H1 (cell line): ENCODE results near the gene GMIP. TPM values are rescaled to one million over a fixed set of nuclear protein-coding genes. Genes with fewer than 3 reads are reported as not detected.
"Not testable (repeated sequence)": the region's sequence is repeated elsewhere in the genome, so short reads cannot be mapped to it uniquely, and the experiment has no call there.

ENCODE experiments used
- CTCF ChIA-PET: fragments of 300-600 bp; sonication (Branson Sonifier 250); formaldehyde crosslinking; loops from one replicate; lab custom pipeline; 2021; ENCODE audit not compliant: partially characterized antibody; lab: Charles Lee
- POLR2A ChIA-PET: fragments of 300-600 bp; sonication (Branson Sonifier 250); formaldehyde crosslinking; loops from one replicate; lab custom pipeline; 2021; ENCODE audit warnings: inconsistent platforms; ENCODE audit not compliant: partially characterized antibody; lab: Charles Lee
- DNase-seq, 2 experiments: peaks; one replicate each; pipeline versions ENCODE4 v3.0.0 to v3.0.0-alpha.2; 2010 to 2022; ENCODE audit warnings: low spot score in 2 of 2, low read depth in 1 of 2, mixed read lengths in 1 of 2
- FAIRE-seq: peaks from 2 replicates; lab custom pipeline; 2011; peaks lifted over from hg19 to GRCh38; lab: Jason Lieb, UNC
- H2AFZ ChIP-seq: 2 replicates; pipeline ENCODE4 v1.8.1; 2012; ENCODE audit warnings: low read length, inconsistent platforms
- H2AK5ac ChIP-seq: 2 replicates; pipeline ENCODE4 v1.6.1; 2013; ENCODE audit warnings: low read depth, low read length
- H2BK120ac ChIP-seq: replicated peaks from 2 replicates; pipeline ENCODE3; 2013; ENCODE audit warnings: low read depth, low read length, inconsistent platforms
- H2BK12ac ChIP-seq: 2 replicates; pipeline ENCODE4 v1.6.1; 2013; ENCODE audit warnings: low read depth, low read length
- H2BK15ac ChIP-seq: 2 replicates; pipeline ENCODE4 v1.6.1; 2013; ENCODE audit warnings: low read length
- H2BK20ac ChIP-seq: 2 replicates; pipeline ENCODE4 v1.6.1; 2013; ENCODE audit warnings: low read length
- H2BK5ac ChIP-seq: 2 replicates; pipeline ENCODE4 v1.6.1; 2013; ENCODE audit warnings: low read depth, low read length
- H3K14ac ChIP-seq: 2 replicates; pipeline ENCODE4 v1.6.1; 2013; ENCODE audit warnings: inconsistent platforms; ENCODE audit not compliant: insufficient read length
- H3K18ac ChIP-seq: 2 replicates; pipeline ENCODE4 v1.6.1; 2013; ENCODE audit warnings: low read length; ENCODE audit errors: extremely low read depth
- H3K23ac ChIP-seq: 2 replicates; pipeline ENCODE4 v1.6.1; 2013; ENCODE audit warnings: inconsistent platforms; ENCODE audit not compliant: insufficient read length
- H3K23me2 ChIP-seq: 2 replicates; pipeline ENCODE4 v1.6.1; 2013; ENCODE audit warnings: low read depth, low read length
- H3K27ac ChIP-seq: 2 replicates; pipeline ENCODE4 v1.6.1; 2011; ENCODE audit warnings: low read depth, low read length, inconsistent platforms
- H3K27me3 ChIP-seq, 4 experiments: replicated peaks in 1 of 4; 1 replicate in 1 of 4; 2 replicates in 3 of 4; pipeline versions ENCODE4 v1.6.1 to v1.8.1; 2011 to 2013; ENCODE audit warnings: low read length in 3 of 4, mild to moderate bottlenecking in 3 of 4, inconsistent platforms in 2 of 4, mixed read lengths in 2 of 4, moderate library complexity in 1 of 4; ENCODE audit not compliant: control insufficient read depth in 3 of 4, insufficient read depth in 3 of 4; ENCODE audit errors: extremely low read depth in 1 of 4
- H3K36me3 ChIP-seq, 4 experiments: 2 replicates each; pipeline versions ENCODE4 v1.6.1 to v1.8.1; 2011 to 2013; ENCODE audit warnings: mild to moderate bottlenecking in 4 of 4, low read length in 3 of 4, moderate library complexity in 2 of 4, control low read depth in 1 of 4, inconsistent platforms in 1 of 4; ENCODE audit not compliant: insufficient read depth in 4 of 4, control insufficient read depth in 2 of 4
- H3K4ac ChIP-seq: replicated peaks from 2 replicates; pipeline ENCODE3; 2013; ENCODE audit warnings: low read length, low read depth, mixed read lengths, inconsistent platforms; ENCODE audit not compliant: insufficient read length
- H3K4me1 ChIP-seq, 4 experiments: replicated peaks in 1 of 4; 1 replicate in 1 of 4; 2 replicates in 3 of 4; pipeline versions ENCODE4 v1.6.1 to v1.8.1; 2011 to 2013; ENCODE audit warnings: low read length in 3 of 4, inconsistent platforms in 2 of 4, mixed read lengths in 1 of 4; ENCODE audit not compliant: insufficient read depth in 4 of 4, control insufficient read depth in 3 of 4
- H3K4me2 ChIP-seq, 2 experiments: 2 replicates each; pipeline versions ENCODE4 v1.6.1 to v1.8.1; 2011 to 2013; ENCODE audit warnings: low read depth in 2 of 2, low read length in 2 of 2, control low read depth in 1 of 2, inconsistent platforms in 1 of 2, mild to moderate bottlenecking in 1 of 2; ENCODE audit not compliant: insufficient read depth in 1 of 2
- H3K4me3 ChIP-seq, 4 experiments: fragments of 200-600, 300-600 bp in 1 of 4; sonication (generic), shearing (Covaris generic), sonication (Bioruptor Twin) in 1 of 4; 2 replicates each; pipeline versions ENCODE4 v1.5.1 to v1.8.1; 2011 to 2016; ENCODE audit warnings: low read length in 4 of 4, low read depth in 3 of 4, control low read depth in 2 of 4, inconsistent platforms in 2 of 4, mild to moderate bottlenecking in 2 of 4, mixed read lengths in 1 of 4, moderate library complexity in 1 of 4; ENCODE audit not compliant: insufficient read depth in 2 of 4; ENCODE audit errors: extremely low read depth in 1 of 4
- H3K56ac ChIP-seq: replicated peaks from 2 replicates; pipeline ENCODE3; 2013; ENCODE audit warnings: low read depth, mild to moderate bottlenecking, mixed read lengths, low read length, inconsistent platforms; ENCODE audit not compliant: insufficient read length
- H3K79me1 ChIP-seq: 2 replicates; pipeline ENCODE4 v1.6.1; 2013; ENCODE audit warnings: low read depth, low read length, control low read depth
- H3K79me2 ChIP-seq, 2 experiments: 2 replicates each; pipeline versions ENCODE4 v1.6.1 to v1.8.1; 2012 to 2013; ENCODE audit warnings: low read length in 2 of 2, mild to moderate bottlenecking in 2 of 2, inconsistent platforms in 1 of 2; ENCODE audit not compliant: insufficient read depth in 2 of 2, control insufficient read depth in 1 of 2
- H3K9ac ChIP-seq, 4 experiments: replicated peaks in 1 of 4; 1 replicate in 1 of 4; 2 replicates in 3 of 4; pipeline versions ENCODE4 v1.6.1 to v1.8.1; 2011 to 2013; ENCODE audit warnings: low read depth in 3 of 4, low read length in 3 of 4, control low read depth in 2 of 4, mild to moderate bottlenecking in 2 of 4, moderate library complexity in 2 of 4, inconsistent platforms in 1 of 4; ENCODE audit errors: extremely low read depth in 1 of 4
- H3K9me3 ChIP-seq, 2 experiments: 2 replicates each; pipeline versions ENCODE4 v1.6.1 to v1.8.1; 2012 to 2013; ENCODE audit warnings: mild to moderate bottlenecking in 2 of 2, moderate library complexity in 2 of 2, control low read depth in 1 of 2, inconsistent platforms in 1 of 2, low read depth in 1 of 2, low read length in 1 of 2, mixed read lengths in 1 of 2; ENCODE audit not compliant: insufficient read depth in 2 of 2
- H4K20me1 ChIP-seq, 2 experiments: replicated peaks in 1 of 2; 2 replicates each; pipeline versions ENCODE3 to v1.8.1; 2011 to 2013; ENCODE audit warnings: inconsistent platforms in 2 of 2, low read length in 2 of 2, mild to moderate bottlenecking in 1 of 2; ENCODE audit not compliant: insufficient read depth in 2 of 2, control insufficient read depth in 1 of 2
- H4K5ac ChIP-seq: 2 replicates; pipeline ENCODE4 v1.6.1; 2013; ENCODE audit warnings: low read length, low read depth, mixed read lengths, inconsistent platforms; ENCODE audit not compliant: insufficient read length
- H4K8ac ChIP-seq: 2 replicates; pipeline ENCODE4 v1.8.0; 2013; ENCODE audit warnings: mild to moderate bottlenecking, moderate library complexity, low read length, inconsistent platforms; ENCODE audit not compliant: insufficient read depth; ENCODE audit errors: extremely low read depth
- H4K91ac ChIP-seq: replicated peaks from 2 replicates; pipeline ENCODE3; 2013; ENCODE audit warnings: low read length, mixed read lengths, inconsistent platforms; ENCODE audit not compliant: insufficient read length
- WGBS, 2 experiments: shearing (Covaris generic) in 1 of 2; methylation state at CpG; one replicate each; pipeline versions ENCODE4 v1.1.6 to v1.1.7; 2013 to 2015; ENCODE audit warnings: low lambda C conversion rate in 2 of 2, mixed read lengths in 2 of 2, inconsistent platforms in 1 of 2, low coverage in 1 of 2, missing lambda C conversion rate in 1 of 2; ENCODE audit not compliant: insufficient replicate concordance in 2 of 2, insufficient coverage in 1 of 2, insufficient read length in 1 of 2; ENCODE audit errors: extremely low coverage in 1 of 2, missing lambda C conversion rate in 1 of 2; 5-methylcytosine and 5-hydroxymethylcytosine counted together
- polyA plus RNA-seq, 7 experiments: library from polyadenylated mRNA; depleted of rRNA in 3 of 7; stranded (reverse) in 5 of 7; unstranded in 2 of 7; fragments of >200 nt in 5 of 7; fragments of 200-250 nt in 2 of 7; gene quantifications; 1 replicate in 5 of 7; 2 replicates in 1 of 7; 4 replicates in 1 of 7; pipeline versions ENCODE4 v1.2.1 to v1.2.3, GENCODE V29; 2011 to 2013; ENCODE audit warnings: missing spikeins in 2 of 7, mixed read lengths in 2 of 7
- total RNA-seq: library from RNA; stranded (reverse); fragmentation: NEBNext Ultra II Directional; extraction: Animal tissue kit (Norgen Biotek cat#: 25700); gene quantifications from 2 replicates; pipeline ENCODE4 v1.2.1, GENCODE V29; 2021

GMIP gene
- total and polyA plus RNA-seq, 2 of the 8 experiments (the other 6 are each of a cell fraction or from before 2014, with no cell fraction given), result 5.7 to 18.1 TPM

DNA sequence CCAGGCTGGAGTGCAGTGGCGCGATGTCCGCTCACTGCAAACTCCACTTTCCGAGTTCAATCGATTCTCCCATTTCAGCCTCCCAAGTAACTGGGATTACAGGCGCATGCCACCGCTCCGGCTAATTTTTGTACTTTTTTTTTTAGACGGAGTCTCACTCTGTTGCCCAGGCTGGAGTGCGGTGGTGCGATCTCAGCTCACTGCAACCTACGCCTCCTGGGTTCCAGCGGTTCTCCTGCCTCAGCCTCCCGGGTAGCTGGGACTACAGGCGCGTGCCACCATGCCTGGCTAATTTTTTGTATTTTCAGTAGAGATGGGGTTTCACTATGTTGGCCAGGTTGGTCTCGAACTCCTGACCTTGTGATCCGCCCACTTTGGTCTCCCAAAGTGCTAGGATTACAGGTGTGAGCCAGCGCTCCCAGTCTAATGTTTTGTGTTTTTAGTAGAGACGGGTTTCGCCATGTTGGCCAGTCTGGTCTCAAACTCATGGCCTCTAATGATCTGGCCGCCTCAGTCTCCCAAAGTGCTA lies 22.0 kb upstream of the GMIP start:
- Histone ChIP-seq H3K79me1 (peaks cover 12% of the 10 kb centered on the region), H3K4me1 (peaks cover 5 to 13% (median 9%) of the 10 kb centered on the region in 4 experiments), H3K79me2 (peaks cover 21 to 39% of the 10 kb centered on the region in 2 experiments), H4K20me1 (peaks cover 2 to 21% of the 10 kb centered on the region in 2 experiments)
- H4K8ac ChIP-seq, H3K14ac ChIP-seq, H4K5ac ChIP-seq, H3K18ac ChIP-seq, H2BK5ac ChIP-seq, H4K91ac ChIP-seq, POLR2A ChIA-PET, H2BK12ac ChIP-seq, DNase-seq, FAIRE-seq, H3K27ac ChIP-seq, H2AK5ac ChIP-seq, H3K4me3 ChIP-seq, H2BK15ac ChIP-seq, H3K4me2 ChIP-seq, H2AFZ ChIP-seq, H3K9me3 ChIP-seq, H3K9ac ChIP-seq, H2BK20ac ChIP-seq, H3K27me3 ChIP-seq, H2BK120ac ChIP-seq, H3K56ac ChIP-seq, H3K4ac ChIP-seq, H3K23me2 ChIP-seq, H3K36me3 ChIP-seq, H3K23ac ChIP-seq: not testable (repeated sequence)
- CTCF ChIA-PET, result interaction anchor here (0.6 kb wide), 1 partner anchor 33 kb away, joined by 3 read pairs; no protein-coding TSS in a partner anchor
- whole genome bisulfite sequencing, 2 experiments, result 96% methylated on average over 21 of the region's 22 CpGs; no CpG with 5 or more reads in 1 of the 2 experiments
